Liver (tissue), 9 donors: Measurements from ENCODE around the gene BRAP. TPM values are rescaled to one million over a fixed set of nuclear protein-coding genes. Genes with fewer than 3 reads are reported as not detected.
A peak's percentile ranks its signal among the peaks of the same experiment; 100 is the strongest.
"Not testable (repeated sequence)": the region's sequence is repeated elsewhere in the genome, so short reads cannot be mapped to it uniquely, and the experiment has no call there.

ENCODE experiments used
- DNase-seq: peaks from one replicate; pipeline ENCODE4 v3.0.0-alpha.2; 2017; ENCODE audit warnings: low spot score
- H3K27ac ChIP-seq, 2 donors: one replicate each; pipeline ENCODE4 v1.7.0; 2013; ENCODE audit warnings: inconsistent platforms in 2 of 2, low read length in 2 of 2, control low read depth in 1 of 2, low read depth in 1 of 2, mild to moderate bottlenecking in 1 of 2
- H3K27me3 ChIP-seq, 4 donors: one replicate each; pipeline versions ENCODE4 v1.6.1 to v1.7.0; 2013; ENCODE audit warnings: low read length in 3 of 4, inconsistent platforms in 1 of 4, mild to moderate bottlenecking in 1 of 4, moderate library complexity in 1 of 4; ENCODE audit not compliant: control insufficient read depth in 4 of 4, insufficient read depth in 4 of 4
- H3K36me3 ChIP-seq, 4 donors: one replicate each; pipeline versions ENCODE4 v1.6.1 to v1.7.0; 2013; ENCODE audit warnings: low read length in 3 of 4, mild to moderate bottlenecking in 3 of 4, low read depth in 1 of 4, moderate library complexity in 1 of 4; ENCODE audit not compliant: control insufficient read depth in 4 of 4, insufficient read depth in 3 of 4
- H3K4me1 ChIP-seq, 4 donors: one replicate each; pipeline versions ENCODE4 v1.6.1 to v1.7.0; 2013; ENCODE audit warnings: low read length in 3 of 4, mild to moderate bottlenecking in 3 of 4, moderate library complexity in 1 of 4; ENCODE audit not compliant: control insufficient read depth in 4 of 4, insufficient read depth in 4 of 4
- H3K4me3 ChIP-seq, 3 donors: one replicate each; pipeline versions ENCODE4 v1.6.1 to v1.7.0; 2013; ENCODE audit warnings: low read length in 3 of 3, control low read depth in 1 of 3, low read depth in 1 of 3, mild to moderate bottlenecking in 1 of 3
- H3K9ac ChIP-seq, 2 donors: one replicate each; pipeline ENCODE4 v1.7.0; 2013; ENCODE audit warnings: low read length in 2 of 2, mild to moderate bottlenecking in 2 of 2, moderate library complexity in 2 of 2, control low read depth in 1 of 2, low read depth in 1 of 2
- H3K9me3 ChIP-seq, 4 donors: one replicate each; pipeline versions ENCODE4 v1.6.1 to v1.7.0; 2013; ENCODE audit warnings: low read length in 3 of 4; ENCODE audit not compliant: control insufficient read depth in 4 of 4
- ATF3 ChIP-seq: IDR thresholded peaks from 2 replicates; pipeline ENCODE4 v1.6.1; 2016; ENCODE audit warnings: antibody characterized with exemption
- CTCF ChIP-seq: fragments of 150-350 bp; IDR thresholded peaks from 2 replicates; pipeline ENCODE4 v1.5.1; 2017; ENCODE audit warnings: improper control_type of control experiment, low read depth, low read length; ENCODE audit not compliant: missing input control
- EGR1 ChIP-seq, 2 donors: IDR thresholded peaks; 2 replicates each; pipeline ENCODE4 v1.6.1; 2016 to 2018; ENCODE audit warnings: antibody characterized with exemption in 2 of 2, low read depth in 2 of 2
- FOXA1 ChIP-seq: IDR thresholded peaks from 2 replicates; pipeline ENCODE4 v1.6.1; 2016; ENCODE audit warnings: antibody characterized with exemption
- FOXA2 ChIP-seq: IDR thresholded peaks from 2 replicates; pipeline ENCODE4 v1.6.1; 2016; ENCODE audit warnings: antibody characterized with exemption
- GABPA ChIP-seq, 2 donors: IDR thresholded peaks in 1 of 2; conservative IDR thresholded peaks in 1 of 2; 2 replicates each; pipeline ENCODE4 v1.6.1; 2016; ENCODE audit warnings: antibody characterized with exemption in 2 of 2, mild to moderate bottlenecking in 1 of 2, moderate library complexity in 1 of 2
- HNF4A ChIP-seq, 2 donors: conservative IDR thresholded peaks; 2 replicates each; pipeline ENCODE4 v1.6.1; 2016; ENCODE audit warnings: antibody characterized with exemption in 2 of 2, mild to moderate bottlenecking in 2 of 2
- HNF4G ChIP-seq: IDR thresholded peaks from 2 replicates; pipeline ENCODE4 v1.6.1; 2016; ENCODE audit warnings: antibody characterized with exemption
- JUND ChIP-seq, 2 donors: IDR thresholded peaks; 2 replicates each; pipeline ENCODE4 v1.6.1; 2016; ENCODE audit warnings: antibody characterized with exemption in 2 of 2
- MAX ChIP-seq: IDR thresholded peaks from 2 replicates; pipeline ENCODE4 v1.6.1; 2016; ENCODE audit warnings: antibody characterized with exemption
- NR2F2 ChIP-seq: IDR thresholded peaks from 2 replicates; pipeline ENCODE4 v1.6.1; 2016; ENCODE audit warnings: antibody characterized with exemption
- RAD21 ChIP-seq, 2 donors: IDR thresholded peaks; 2 replicates each; pipeline ENCODE4 v1.6.1; 2016; ENCODE audit warnings: antibody characterized with exemption in 2 of 2, mild to moderate bottlenecking in 2 of 2
- REST ChIP-seq: IDR thresholded peaks from 2 replicates; pipeline ENCODE4 v1.6.1; 2016; ENCODE audit warnings: antibody characterized with exemption, mild to moderate bottlenecking
- RXRA ChIP-seq, 2 donors: IDR thresholded peaks; 2 replicates each; pipeline ENCODE4 v1.6.1; 2017 to 2018; ENCODE audit warnings: antibody characterized with exemption in 2 of 2, mild to moderate bottlenecking in 1 of 2
- SP1 ChIP-seq: IDR thresholded peaks from 2 replicates; pipeline ENCODE4 v1.6.1; 2018; ENCODE audit warnings: antibody characterized with exemption, mild to moderate bottlenecking
- TAF1 ChIP-seq: conservative IDR thresholded peaks from 2 replicates; pipeline ENCODE4 v1.6.1; 2016; ENCODE audit warnings: antibody characterized with exemption, mild to moderate bottlenecking
- YY1 ChIP-seq: IDR thresholded peaks from 2 replicates; pipeline ENCODE4 v1.6.1; 2016; ENCODE audit warnings: antibody characterized with exemption, mild to moderate bottlenecking
- ZBTB33 ChIP-seq: IDR thresholded peaks from 2 replicates; pipeline ENCODE4 v1.6.1; 2016; ENCODE audit warnings: antibody characterized with exemption
- WGBS: extraction: QIAGEN DNeasy Blood & Tissue Kit; methylation state at CpG from one replicate; pipeline ENCODE4 v1.1.7; 2013; 5-methylcytosine and 5-hydroxymethylcytosine counted together
- polyA plus RNA-seq, 2 donors: library from polyadenylated mRNA; stranded (reverse) in 1 of 2; unstranded in 1 of 2; fragments of 200-250 nt in 1 of 2; fragments of >200 nt in 1 of 2; fragmentation: Nextera tagmentation in 1 of 2; extraction: Ambion mirVana in 1 of 2; gene quantifications; one replicate each; pipeline versions ENCODE4 v1.2.1 to v1.2.3, GENCODE V29; 2013 to 2015
- total RNA-seq, 2 donors: library from RNA; depleted of rRNA; stranded (reverse); fragments of >200 nt; gene quantifications; one replicate each; pipeline ENCODE4 v1.2.3, GENCODE V29; 2014
- donor health status: healthy.
- donor health status: healthy.
- donor health status: healthy.
- donor health status: healthy.
- donor health status: healthy.

The BRAP gene
- total and polyA plus RNA-seq, 4 donors: 4.8 to 10.1 (median 6.7) TPM

GRCh38 chr12:111624540-111624939 is 61.2 kb downstream of the BRAP start:
- Histone ChIP-seq H3K36me3 (no peaks in the 10 kb centered on the region), H3K4me1 (peaks cover 0 to 7% (median 5%) of the 10 kb centered on the region in 4 donors), H3K9ac (no peak overlapping the region), H3K27me3 (no peaks in the 10 kb centered on the region), H3K9me3 (no peaks in the 10 kb centered on the region), H3K27ac (no peak overlapping the region), H3K4me3 (no peak overlapping the region)
- no peak for TF ChIP-seq ATF3
- no peak for TF ChIP-seq MAX
- DNase-seq: no peak
- 94% methylated on average over 8 of the region's 8 CpGs for WGBS

- H3K36me3 ChIP-seq, H3K27ac ChIP-seq, H3K27me3 ChIP-seq, H3K9me3 ChIP-seq, DNase-seq, H3K4me1 ChIP-seq, H3K4me3 ChIP-seq, H3K9ac ChIP-seq: not testable (repeated sequence)
- 93% methylated on average over 10 of the region's 10 CpGs for WGBS
Observed at GRCh38 chr12:111617841-111618240, 67.9 kb downstream of the BRAP start.

GRCh38 chr12:111616177-111616623 is 69.6 kb downstream of the BRAP start:
- peaks cover 2 to 12% (median 5%) of the 10 kb centered on the region in 4 donors for H3K4me1 ChIP-seq
- whole genome bisulfite sequencing: 27% methylated on average over 7 of the region's 7 CpGs
- no peak for DNase-seq
- H3K9ac ChIP-seq: no peak overlapping the region
- no peaks in the 10 kb centered on the region for H3K36me3 ChIP-seq
- H3K27ac ChIP-seq: peak overlapping the region; percentile 58 to 66
- no peaks in the 10 kb centered on the region for H3K27me3 ChIP-seq
- TF ChIP-seq RXRA (IDR thresholded peaks at IDR 0.05): peak; percentile 86 to 93
- TF ChIP-seq EGR1 (IDR thresholded peaks at IDR 0.05; ENCODE audit: low read depth in 2 of 2): peak in 1 of 2 donors; percentile 80
- TF ChIP-seq MAX: peak; percentile 83
- peak; percentile 60 to 67 for TF ChIP-seq RAD21 (IDR thresholded peaks at IDR 0.05)
- peak; percentile 46 for TF ChIP-seq NR2F2
- peak; percentile 27 for TF ChIP-seq TAF1
- TF ChIP-seq ZBTB33: peak; percentile 87
- TF ChIP-seq REST: peak; percentile 63
- peak; percentile 79 for TF ChIP-seq ATF3
- peak; percentile 50 for TF ChIP-seq FOXA2
- peak; percentile 79 to 83 for TF ChIP-seq HNF4A (conservative IDR thresholded peaks at IDR 0.05)
- TF ChIP-seq HNF4G: peak; percentile 34
- TF ChIP-seq GABPA (IDR thresholded peaks at IDR 0.05 in 1 of 2, conservative IDR thresholded peaks at IDR 0.05 in 1 of 2): peak; percentile 29 to 77
- TF ChIP-seq FOXA1: peak; percentile 41
- TF ChIP-seq YY1: peak; percentile 92
- TF ChIP-seq JUND (IDR thresholded peaks at IDR 0.05): peak; percentile 71 to 94
- peak; percentile 85 for TF ChIP-seq SP1
- TF ChIP-seq CTCF: no peak
- no peak overlapping the region for H3K4me3 ChIP-seq
- no peaks in the 10 kb centered on the region for H3K9me3 ChIP-seq
